NCI-H1694 (cell line): ENCODE results near the gene LMAN1L.

Experiments
- DNase-seq: peaks from one replicate; lab custom pipeline; 2025; lab: John Stamatoyannopoulos, UW

LMAN1L gene

GRCh38 chr15:74812533-74812932, at the start of gene LMAN1L:
TSS of gene LMAN1L (plus strand) at chr15:74812835. CDS start at chr15:74812855, 20 bp downstream.
- no peak for DNase-seq

- no peak for DNase-seq
These were observed 49.2 kb upstream of the LMAN1L start for GRCh38 chr15:74763416-74763815.

- no peak for DNase-seq
These were observed 45.2 kb upstream of the LMAN1L start for GRCh38 chr15:74767167-74768098.

GRCh38 chr15:74768099-74768770, 44.4 kb upstream of the LMAN1L start:
- no peak for DNase-seq

GRCh38 chr15:74768771-74769342, 43.8 kb upstream of the LMAN1L start:
- DNase-seq: peak; percentile 38

- no peak for DNase-seq
These were observed 43.1 kb upstream of the LMAN1L start for GRCh38 chr15:74769463-74770025.

GRCh38 chr15:74770211-74770903, 42.3 kb upstream of the LMAN1L start:
- no peak for DNase-seq

- DNase-seq: no peak
These were observed 39.3 kb upstream of the LMAN1L start for GRCh38 chr15:74773329-74773728.

GRCh38 chr15:74773731-74774252, 38.8 kb upstream of the LMAN1L start:
- no peak for DNase-seq

- DNase-seq: no peak
These were observed 37.5 kb upstream of the LMAN1L start for GRCh38 chr15:74775132-74775562.

- DNase-seq: no peak
These were observed 36.7 kb upstream of the LMAN1L start for GRCh38 chr15:74775894-74776293.

GRCh38 chr15:74776821-74777768, 35.5 kb upstream of the LMAN1L start:
- no peak for DNase-seq

GRCh38 chr15:74777769-74778598, 34.7 kb upstream of the LMAN1L start:
- DNase-seq: no peak

- DNase-seq: no peak
These were observed 34.0 kb upstream of the LMAN1L start for GRCh38 chr15:74778599-74778970.

GRCh38 chr15:74779162-74779648, 33.4 kb upstream of the LMAN1L start:
- no peak for DNase-seq

GRCh38 chr15:74780523-74781430, 31.9 kb upstream of the LMAN1L start:
- DNase-seq: no peak

GRCh38 chr15:74781431-74782258, 31.0 kb upstream of the LMAN1L start, which contains the start of gene CSK:
TSS of gene CSK (plus strand) at chr15:74782080. CDS start at chr15:74798298, 16,218 bp downstream.
- no peak for DNase-seq
